T1000 (cell line): ENCODE measurements around the gene VMAC.
"Not testable (repeated sequence)": the region's sequence is repeated elsewhere in the genome, so short reads cannot be mapped to it uniquely, and the experiment has no call there.

Experiments used
- DNase-seq: peaks from one replicate; lab custom pipeline; 2025; ENCODE audit warnings: mixed read lengths; lab: John Stamatoyannopoulos, UW

VMAC gene, protein sequence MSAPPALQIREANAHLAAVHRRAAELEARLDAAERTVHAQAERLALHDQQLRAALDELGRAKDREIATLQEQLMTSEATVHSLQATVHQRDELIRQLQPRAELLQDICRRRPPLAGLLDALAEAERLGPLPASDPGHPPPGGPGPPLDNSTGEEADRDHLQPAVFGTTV

DNA sequence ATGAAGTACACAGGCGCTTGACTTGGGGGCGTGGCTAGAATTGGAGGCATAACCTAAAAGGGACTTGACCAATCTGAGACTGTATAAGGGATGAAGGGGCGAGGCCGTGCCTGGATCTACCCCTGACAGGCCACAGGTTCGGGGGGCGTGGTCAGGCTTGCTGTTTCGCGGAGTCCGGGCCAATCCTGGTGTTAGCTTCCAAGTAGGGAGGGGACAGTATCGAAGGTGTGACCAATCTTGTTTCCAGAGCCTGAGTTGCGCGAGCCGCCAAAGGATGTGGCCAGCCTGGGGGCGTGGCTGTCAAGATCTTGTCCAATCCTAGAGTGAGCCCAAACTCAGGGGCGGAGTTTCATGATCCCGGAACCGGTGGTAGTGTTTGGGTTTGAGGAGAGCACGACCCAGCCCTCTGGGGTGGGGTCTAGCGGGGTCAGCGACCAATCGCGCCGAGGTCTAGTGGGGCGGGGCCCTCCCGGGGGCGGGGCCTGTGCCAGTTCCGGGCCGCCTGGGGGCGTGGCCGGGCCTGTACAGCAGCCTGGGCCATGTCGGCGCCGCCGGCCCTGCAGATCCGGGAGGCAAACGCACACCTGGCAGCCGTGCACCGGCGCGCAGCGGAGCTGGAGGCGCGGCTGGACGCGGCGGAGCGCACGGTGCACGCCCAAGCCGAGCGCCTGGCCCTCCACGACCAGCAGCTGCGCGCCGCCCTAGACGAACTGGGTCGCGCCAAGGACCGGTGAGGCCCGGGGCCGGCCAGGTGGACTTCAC is at the start of gene VMAC:
TSS of gene VMAC (plus strand) at position 521 of the 762 bp plus-strand sequence. CDS start at position 540, 19 bp downstream.
- DNase-seq = peak; percentile 99

DNA sequence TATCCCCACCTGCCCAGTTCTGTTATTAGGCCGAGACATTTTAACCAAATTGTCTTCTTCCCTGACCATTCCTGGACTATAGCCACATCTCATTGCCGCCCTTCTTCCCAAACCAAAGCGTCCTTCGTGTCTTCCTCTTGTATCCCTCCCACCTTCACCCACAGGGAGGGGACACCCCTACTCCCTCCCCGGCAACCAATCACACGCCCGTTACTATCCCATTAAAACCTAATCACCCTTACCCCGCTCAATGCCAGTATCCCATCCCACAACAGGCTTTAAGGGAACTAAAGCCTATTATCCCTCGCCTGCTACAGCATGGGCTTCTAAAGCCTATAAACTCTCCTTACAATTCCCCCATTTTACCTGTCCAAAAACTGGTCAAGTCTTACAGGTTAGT is 49.5 kb upstream of the VMAC start:
- not testable (repeated sequence) for DNase-seq

DNA sequence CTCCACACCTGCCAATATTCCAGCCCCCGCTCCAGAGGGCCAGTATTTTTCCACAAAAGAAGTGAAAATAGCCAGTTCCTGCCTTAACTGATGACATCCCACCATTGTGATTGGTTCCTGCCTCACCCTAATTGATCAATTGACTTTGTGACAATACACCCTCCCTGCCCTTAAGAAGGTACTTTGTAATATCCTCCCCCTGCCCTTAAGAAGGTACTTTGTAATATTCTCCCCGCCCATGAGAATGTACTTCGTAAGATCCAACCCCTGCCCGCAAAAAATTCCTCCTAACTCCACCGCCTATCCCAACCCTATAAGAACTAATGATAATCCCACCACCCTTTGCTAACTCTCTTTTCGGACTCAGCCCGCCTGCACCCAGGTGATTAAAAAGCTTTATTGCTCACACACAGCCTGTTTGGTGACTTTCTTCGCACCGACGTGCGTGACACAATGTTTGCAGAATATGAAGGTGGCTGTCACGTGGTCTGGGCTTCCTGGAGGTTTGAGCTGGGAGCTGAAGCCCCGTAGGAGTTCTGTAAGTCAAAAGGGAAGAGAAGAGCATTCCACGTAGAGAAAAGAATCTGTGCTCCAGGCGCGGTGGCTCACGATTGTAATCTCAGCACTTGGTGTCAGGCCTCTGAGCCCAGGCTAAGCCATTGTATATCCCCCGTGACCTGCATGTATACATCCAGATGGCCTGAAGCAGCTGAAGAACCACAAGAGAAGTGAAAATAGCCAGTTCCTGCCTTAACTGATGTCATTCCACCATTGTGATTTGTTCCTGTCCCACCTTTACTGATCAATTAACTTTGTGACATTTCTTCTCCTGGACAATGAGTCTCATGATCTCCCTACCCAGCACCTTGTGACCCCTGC is 47.2 kb upstream of the VMAC start:
- no peak for DNase-seq

DNA sequence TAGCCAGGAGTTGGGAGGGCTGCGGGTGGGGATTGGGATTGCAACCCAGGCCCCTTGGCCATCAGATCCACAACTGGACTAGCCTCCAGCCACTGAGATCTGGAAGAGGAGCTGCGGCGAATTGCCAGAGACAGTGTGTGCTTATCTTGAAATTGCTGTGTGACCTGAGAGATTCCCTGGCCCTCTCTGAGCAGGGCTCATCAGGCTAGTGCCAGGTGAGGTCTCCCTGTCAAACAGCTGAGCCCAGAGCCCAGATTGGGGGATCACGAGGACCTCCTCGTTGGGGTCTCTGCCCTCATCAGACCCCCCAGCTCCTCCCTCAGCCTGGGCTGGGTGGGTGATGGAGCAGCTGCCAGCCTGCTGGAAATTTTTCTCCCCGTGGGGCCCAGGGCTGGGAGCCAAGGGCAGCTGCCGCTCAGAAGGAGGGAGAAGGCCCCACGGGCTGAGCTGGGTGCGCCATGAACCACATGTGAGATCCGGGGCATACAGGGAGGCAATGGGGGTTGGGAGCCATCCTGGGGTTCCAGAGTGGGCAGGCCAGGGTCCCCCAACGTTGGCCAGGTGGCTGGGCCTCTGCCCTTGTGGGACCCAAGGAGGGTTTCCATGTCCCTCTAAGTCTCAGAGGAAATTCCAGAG is 41.5 kb upstream of the VMAC start:
- DNase-seq = no peak

DNA sequence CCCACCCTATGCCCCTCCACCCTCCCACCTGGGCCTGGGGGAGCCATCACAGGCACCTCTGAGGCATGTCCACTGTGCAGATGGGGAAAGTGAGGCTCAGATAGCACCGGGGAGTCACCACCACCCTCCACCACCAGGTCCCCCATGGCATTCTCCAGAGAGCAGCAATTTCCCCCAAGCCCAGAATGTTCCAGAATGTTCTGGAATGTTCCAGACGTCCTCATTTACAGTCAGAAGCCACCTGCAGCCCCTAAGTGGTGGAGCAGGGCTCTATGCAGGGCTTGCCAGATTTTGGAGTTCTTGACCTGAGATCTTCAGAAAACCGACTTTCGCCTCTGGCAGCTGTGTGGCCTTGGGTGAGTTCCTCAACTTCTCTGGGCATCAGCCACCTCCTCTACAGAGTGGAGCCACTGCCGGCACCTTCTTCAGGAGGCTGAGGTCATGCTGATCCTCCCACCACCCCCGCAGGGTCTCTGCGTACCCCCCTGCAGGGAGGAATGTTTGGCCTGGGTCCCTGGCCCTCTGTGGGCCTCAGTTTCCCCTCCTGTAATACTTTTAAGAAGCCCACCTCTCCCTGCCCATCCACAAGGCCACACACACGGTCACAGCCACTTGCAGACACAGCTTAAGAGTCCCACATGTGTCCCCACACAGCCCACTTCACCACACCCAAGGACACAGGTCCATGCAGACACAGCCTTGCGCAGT is 40.5 kb upstream of the VMAC start:
- no peak for DNase-seq

DNA sequence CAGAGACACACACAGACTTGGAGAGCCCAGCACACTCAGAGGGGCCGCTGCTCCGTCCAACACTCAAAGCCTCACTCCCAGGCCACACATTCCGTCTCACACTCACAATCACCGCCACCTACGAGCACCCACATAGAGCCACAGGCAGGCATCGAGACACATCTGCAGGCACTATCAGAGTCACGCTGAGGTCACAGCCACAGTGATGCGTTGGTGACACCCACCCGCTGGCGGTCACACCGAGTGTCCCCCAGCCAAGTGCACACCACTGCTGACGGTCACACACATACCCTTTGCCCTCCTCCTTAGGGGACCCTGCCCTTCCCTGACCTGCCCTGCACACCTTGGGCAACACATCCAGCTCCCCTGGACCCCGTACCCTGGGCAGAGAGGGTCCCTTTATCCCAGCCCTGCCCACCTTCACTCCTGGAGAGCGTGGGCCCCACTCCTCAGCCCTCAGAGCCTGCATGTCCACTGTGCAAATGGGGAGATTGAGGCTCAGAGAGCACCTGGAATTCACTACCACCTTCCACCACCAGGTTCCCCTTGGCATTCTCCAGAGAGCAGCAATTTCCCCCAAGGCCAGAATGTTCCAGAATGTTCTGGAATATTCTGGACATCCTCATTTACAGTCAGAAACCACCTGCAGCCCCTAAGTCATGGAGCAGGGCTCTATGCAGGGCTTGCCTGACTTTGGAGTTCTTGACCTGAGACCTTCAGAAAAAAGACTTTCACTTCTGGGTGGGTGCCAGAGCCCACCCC is 39.8 kb upstream of the VMAC start:
- no peak for DNase-seq

DNA sequence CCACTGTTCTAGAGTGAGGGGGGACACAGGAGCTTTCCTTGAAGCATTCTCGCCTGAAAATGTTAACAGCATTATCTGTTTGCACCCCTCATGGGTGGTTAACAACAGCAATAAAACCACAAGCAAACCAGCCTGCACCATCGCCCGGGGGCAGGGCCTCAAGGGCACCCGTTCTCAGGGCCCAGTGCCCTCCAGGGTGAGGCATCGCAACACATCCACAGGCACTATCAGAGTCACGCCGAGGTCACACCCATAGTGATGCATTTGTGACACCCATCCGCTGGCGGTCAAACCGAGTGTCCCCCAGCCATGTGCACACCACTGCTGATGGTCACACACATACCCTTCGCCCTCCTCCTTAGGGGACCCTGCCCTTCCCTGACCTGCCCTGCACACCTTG is 38.9 kb upstream of the VMAC start:
- no peak for DNase-seq

DNA sequence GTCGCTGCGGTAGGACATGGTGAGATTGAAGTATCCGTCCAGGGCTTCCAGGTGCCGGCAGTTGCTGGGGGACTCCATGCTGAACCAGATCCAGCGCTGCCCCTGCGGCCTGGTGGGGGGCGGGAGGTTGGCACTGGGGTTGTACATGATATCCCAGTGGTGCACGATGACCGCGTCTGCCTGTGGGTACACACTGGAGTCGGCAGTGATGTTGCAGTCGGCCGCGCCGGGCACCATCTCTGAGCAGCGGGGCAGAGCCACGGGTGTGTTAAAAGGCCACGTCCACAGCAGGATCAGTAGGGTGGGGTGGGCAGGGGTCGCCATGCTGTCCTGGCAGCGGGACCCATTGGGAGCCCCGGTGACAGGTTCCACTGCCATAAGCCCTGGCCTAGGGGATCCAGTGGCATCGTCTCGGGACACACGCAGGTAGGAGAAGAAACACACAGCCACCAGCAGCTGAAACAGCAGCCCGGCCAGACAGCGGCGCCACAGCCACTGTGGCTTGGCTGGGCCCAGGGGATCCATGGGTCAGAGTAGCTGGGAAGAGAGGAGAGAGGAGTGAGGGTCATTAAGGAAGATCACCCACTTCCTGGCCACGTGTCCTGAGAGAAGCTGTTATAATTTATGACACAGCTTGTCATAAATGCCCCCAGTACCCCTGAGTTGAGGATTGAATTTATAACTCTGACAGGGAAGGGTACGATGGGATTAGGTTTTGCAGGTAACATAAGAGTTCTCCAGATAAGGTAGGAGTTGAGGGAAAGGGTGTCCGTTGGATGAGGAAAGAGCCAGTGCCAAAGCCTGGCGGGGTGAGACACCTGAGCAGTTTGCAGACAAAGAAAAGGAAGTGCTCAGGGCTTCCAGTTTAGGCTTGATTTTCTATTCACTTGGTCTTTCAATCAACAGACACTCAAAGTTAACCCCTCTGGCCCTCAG is 37.2 kb upstream of the VMAC start:
- no peak for DNase-seq

DNA sequence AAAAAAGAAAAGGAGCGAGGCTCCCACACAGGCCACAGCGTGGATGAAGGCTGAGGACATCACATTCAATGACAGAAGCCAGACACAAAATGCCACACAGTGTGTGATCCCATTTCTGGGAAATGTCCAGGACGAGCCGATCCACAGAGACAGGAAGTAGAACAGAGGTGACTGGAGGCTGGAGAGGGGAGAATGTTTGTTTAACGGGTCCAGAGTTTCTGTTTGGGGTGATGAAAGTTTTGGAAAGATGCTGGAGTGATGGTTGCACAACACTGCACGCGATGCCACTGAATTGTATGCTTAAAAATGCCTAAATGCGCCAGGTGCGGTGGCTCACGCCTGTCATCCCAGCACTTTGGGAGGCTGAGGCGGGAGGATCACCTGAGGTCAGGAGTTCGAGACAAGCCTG is 33.7 kb upstream of the VMAC start:
- DNase-seq = no peak

DNA sequence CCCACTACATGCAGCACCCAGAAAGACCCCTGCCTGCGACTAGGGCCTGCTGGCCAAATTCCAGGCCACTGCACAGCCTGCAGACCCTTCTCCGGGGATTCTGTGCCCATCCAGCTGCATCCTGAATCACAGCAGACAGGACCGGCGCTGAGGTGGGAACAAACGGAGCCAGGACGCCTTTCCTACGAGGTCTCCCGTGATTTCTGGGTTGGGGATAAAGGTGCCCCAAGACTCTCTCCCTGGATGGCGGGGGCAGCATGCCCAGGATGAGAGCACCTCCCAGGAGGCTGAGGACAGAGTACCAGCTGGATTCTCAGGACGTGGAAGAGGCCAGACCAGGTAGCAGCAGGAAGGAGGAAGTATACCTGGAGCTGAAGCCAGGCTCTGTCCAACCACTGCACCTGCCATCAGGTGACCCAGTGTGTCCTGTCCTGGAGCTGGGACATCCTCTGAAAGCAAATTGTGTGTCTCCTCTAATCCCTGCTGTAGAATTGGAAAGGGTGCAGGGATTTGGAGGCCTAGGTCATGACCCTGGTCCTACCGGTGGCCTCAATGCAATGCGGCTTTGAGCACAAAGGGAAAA is 31.0 kb upstream of the VMAC start:
- no peak for DNase-seq

DNA sequence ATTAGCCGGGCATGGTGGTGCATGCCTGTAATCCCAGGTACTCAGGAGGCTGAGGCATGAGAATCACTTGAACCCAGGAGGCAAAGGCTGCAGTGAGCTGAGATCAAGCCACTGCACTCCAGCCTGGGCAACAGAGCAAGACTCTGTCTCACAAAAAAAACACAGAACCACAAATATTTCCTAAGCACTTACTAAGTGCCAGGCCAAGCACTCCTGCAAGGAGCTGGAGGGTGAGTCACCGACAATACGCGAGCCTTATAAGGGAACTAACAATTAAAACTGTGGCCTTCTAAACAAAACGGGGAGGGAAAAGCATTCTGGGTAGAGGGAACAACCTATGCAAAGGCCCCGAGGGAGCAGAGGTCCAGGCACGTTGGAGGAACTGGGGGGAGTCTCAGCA is 30.2 kb upstream of the VMAC start:
- not testable (repeated sequence) for DNase-seq

DNA sequence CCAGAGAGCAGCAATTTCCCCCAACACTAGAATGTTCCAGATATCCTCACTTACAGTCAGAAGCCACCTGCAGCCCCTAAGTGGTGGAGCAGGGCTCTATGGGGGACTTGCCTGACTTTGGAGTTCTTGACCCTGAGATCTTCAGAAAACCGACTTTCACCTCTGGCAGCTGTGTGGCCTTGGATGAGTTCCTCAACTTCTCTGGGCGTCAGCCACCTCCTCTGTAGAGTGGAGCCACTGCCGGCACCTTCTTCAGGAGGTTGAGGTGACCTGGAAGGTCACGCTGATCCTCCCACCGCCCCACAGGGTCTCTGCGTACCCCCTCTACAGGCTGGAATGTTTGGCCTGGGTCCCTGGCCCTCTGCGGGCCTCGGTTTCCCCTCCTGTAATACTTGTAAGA is 27.2 kb upstream of the VMAC start:
- no peak for DNase-seq

DNA sequence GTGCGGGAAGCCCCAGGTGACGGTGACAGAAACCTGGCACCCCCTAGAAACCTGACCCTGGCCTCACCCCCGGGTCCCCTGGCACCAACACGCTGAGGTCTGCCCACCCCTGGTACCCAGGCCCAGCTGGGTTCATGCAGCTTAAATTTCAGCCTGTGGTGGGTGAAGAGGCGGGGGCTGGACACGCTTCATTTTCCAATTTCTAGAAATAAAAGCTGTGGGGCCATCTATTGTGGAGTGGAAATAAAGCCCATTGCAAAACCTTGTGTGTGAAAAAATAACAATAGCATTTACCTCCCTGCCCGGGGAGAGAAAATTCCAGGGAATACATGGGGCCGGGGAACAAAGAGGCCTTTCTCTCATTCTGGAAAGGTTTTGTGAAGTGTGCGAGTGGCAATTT is 26.8 kb upstream of the VMAC start:
- DNase-seq = no peak

DNA sequence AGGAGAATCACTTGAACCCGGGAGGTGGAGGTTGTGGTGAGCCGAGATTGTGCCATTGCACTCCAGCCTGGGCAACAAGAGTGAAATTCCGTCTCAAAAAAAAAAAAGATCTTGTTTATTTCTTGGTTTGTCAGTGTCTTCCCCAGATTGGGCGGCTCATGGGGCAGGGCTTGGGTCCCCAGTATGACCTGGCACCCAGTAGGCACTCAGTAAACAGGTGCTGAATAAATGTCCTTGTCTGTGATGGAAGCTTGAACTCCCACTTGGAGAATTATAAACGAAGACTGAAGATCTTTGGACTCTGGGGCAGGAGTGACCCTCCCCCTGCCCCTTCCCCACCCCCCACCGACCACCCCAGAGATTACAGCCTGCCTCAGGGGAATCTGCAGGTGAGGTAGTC is 24.5 kb upstream of the VMAC start:
- no peak for DNase-seq

DNA sequence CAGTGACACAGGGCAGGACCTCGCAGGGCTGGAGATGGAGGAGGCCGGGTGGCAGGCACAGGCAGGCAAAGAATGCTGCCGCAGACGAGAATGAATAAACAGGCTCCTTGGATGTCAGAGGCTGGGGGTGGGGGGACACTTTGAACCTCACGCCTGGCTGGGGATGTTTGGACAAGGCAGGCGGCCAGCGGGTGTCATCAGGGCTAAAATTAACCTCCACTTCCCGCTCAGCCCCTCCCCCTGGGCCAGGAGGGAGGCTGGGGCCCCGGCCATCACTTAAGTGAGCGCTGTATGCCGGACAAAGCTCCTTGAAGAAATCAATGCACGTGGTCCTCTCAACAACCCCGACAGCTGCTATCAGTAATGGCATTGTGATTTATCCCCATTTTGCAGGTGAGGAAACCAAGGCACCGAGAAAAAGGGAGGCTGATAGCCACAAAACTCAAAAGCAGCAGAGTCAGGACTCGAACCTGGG is 24.0 kb upstream of the VMAC start:
- DNase-seq = no peak

DNA sequence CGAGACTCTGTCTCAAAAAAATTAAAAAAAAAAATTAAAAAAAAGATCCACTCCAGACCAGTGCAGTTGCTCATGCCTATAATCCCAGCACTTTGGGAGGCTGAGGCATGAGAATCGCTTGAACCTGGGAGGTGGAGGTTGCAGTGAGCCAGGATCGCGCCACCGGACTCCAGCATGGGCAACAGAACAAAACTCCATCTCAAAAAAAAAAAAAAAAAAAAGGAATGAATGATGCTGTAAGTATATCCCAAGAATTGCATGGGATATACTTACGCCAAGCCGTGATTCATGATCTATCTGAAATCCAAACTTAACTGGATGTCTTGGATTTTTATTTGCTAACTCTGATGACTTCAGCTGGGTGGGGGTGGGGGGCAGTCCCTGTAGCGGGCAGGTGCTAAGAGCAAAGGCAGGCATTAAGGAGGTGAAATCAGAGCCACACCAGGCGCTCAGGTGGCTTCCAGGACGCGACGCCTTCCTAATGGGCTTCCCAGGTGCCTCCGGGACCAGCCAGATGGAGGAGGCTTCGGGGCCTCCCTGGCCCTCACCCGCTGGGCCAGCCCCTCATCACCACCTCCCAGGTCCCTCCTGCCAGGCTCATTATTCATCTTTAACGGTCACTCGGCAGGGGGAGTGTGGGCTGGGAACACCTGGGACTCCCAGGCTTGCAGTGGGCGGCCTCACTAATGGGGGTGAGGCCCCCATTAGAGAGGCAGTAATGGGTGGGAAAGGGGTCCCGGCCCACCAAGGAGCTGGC is 23.0 kb upstream of the VMAC start:
- no peak for DNase-seq

DNA sequence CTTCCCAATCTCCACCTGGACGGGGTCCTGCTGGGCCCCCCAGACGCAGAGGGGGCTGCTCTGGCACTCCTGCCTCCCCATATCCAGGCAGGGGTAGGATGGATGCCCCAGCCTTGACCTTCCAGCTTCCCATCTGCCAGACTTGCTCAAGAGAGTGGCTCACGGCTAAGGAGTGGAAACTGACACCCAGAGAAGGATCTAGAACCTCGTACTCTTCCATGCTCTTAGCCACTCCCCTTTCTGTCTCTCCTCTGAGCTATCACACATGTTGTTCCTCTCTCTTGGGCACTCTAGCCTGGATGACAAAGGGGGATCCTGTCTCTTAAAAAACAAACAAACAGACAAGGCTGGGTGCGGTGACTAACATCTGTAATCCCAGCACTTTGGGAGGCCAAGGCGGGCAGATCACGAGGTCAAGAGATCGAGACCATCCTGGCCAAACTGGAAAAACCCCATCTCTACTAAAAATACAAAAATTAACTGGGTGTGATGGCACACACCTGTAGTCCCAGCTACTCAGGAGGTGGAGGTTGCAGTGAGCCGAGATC is 22.2 kb upstream of the VMAC start:
- DNase-seq = no peak

DNA sequence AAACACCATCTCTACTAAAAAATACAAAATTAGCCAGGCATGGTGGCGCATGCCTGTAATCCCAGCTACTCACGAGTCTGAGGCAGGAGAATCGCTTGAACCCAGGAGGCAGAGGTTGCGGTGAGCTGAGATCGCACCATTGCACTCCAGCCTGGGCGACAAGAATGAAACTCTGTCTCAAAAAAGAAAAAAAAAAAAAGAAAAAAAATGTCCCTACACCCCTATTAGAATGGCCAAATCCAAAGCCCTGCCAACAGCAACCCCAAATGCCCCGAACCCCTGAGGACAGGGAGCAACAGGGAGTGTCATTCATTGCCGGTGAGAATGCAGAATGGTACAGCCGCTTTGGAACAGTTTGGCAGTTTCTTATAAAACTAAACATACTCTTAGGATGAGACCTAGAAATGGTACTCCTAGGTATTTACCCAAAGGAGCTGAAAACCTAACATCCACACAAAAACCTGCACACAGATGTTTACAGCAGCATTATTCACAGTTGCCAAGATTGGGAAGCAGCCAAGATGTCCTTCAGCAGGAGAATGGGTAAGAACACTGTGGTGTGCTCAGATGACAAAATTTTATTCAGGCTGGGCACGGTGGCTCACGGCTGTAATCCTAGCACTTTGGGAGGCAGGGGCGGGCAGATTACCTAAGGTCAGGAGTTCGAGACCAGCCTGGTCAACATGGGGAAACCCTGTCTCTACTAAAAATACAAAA is 21.4 kb upstream of the VMAC start:
- DNase-seq = not testable (repeated sequence)
